ENCODE data around the gene EMX1.

DNA sequence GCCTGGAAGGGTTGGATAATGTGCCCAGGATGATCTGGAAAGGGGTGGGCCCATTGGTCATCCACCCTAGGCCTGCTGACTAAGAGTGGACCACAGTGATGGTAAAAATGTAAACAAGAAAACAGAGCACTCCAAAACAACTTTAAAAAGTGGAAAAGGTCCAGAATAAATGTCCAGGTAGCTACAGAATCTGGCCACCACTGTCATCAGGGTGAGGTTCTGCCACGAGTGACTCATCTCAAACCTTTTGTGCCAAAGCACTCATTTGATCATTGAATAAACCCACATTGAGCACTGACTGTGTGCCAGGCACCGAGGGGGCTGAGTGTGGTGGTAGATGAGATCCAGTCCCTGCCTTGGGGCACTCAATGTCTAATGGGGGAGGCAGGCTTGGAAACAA, 64.9 kb downstream of the EMX1 start:
- TF ChIP-seq, protein P1, sequence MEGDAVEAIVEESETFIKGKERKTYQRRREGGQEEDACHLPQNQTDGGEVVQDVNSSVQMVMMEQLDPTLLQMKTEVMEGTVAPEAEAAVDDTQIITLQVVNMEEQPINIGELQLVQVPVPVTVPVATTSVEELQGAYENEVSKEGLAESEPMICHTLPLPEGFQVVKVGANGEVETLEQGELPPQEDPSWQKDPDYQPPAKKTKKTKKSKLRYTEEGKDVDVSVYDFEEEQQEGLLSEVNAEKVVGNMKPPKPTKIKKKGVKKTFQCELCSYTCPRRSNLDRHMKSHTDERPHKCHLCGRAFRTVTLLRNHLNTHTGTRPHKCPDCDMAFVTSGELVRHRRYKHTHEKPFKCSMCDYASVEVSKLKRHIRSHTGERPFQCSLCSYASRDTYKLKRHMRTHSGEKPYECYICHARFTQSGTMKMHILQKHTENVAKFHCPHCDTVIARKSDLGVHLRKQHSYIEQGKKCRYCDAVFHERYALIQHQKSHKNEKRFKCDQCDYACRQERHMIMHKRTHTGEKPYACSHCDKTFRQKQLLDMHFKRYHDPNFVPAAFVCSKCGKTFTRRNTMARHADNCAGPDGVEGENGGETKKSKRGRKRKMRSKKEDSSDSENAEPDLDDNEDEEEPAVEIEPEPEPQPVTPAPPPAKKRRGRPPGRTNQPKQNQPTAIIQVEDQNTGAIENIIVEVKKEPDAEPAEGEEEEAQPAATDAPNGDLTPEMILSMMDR (conservative IDR thresholded peaks at IDR 0.05; ENCODE audit: low read length) = no peak
- TF ChIP-seq EZH2phosphoT487 (IDR thresholded peaks at IDR 0.05; ENCODE audit: borderline replicate concordance) = no peak
